Keratinocyte (primary cell): ENCODE data around the gene DMBX1. TPM values are rescaled to one million over a fixed set of nuclear protein-coding genes. Genes with fewer than 3 reads are reported as not detected.
A peak's percentile ranks its signal among the peaks of the same experiment; 100 is the strongest.

Experiments
- DNase-seq: peaks from one replicate; pipeline ENCODE4 v3.0.0-alpha.2; 2011; ENCODE audit warnings: low read depth, missing footprints, low spot score
- FAIRE-seq: peaks from 2 replicates; lab custom pipeline; 2011; peaks lifted over from hg19 to GRCh38; lab: Jason Lieb, UNC
- H2AFZ ChIP-seq: 2 replicates; pipeline ENCODE4 v1.6.0; 2012; ENCODE audit warnings: low read length, control low read depth, inconsistent platforms; ENCODE audit not compliant: control insufficient read depth
- H3K27ac ChIP-seq: 2 replicates; pipeline ENCODE4 v1.5.1; 2011; ENCODE audit warnings: low read length; ENCODE audit not compliant: control insufficient read depth, insufficient read depth
- H3K27me3 ChIP-seq: 3 replicates; pipeline ENCODE4 v1.6.0; 2011; ENCODE audit warnings: low read length; ENCODE audit not compliant: control insufficient read depth, insufficient read depth; ENCODE audit errors: extremely low read depth
- H3K36me3 ChIP-seq, 2 experiments: 2 replicates in 1 of 2; 3 replicates in 1 of 2; pipeline ENCODE4 v1.5.1; 2011; ENCODE audit warnings: low read length in 2 of 2, mild to moderate bottlenecking in 1 of 2; ENCODE audit not compliant: control insufficient read depth in 2 of 2, insufficient read depth in 2 of 2; ENCODE audit errors: extremely low read depth in 1 of 2
- H3K4me1 ChIP-seq: 3 replicates; pipeline ENCODE4 v1.5.1; 2011; ENCODE audit warnings: low read length; ENCODE audit not compliant: control insufficient read depth, insufficient read depth; ENCODE audit errors: extremely low read depth
- H3K4me2 ChIP-seq: 3 replicates; pipeline ENCODE4 v1.6.0; 2011; ENCODE audit warnings: low read depth, low read length; ENCODE audit not compliant: control insufficient read depth, insufficient read depth; ENCODE audit errors: extremely low read depth
- H3K4me3 ChIP-seq, 3 experiments: fragments of 200-600 bp in 1 of 3; sonication (generic) in 1 of 3; 2 replicates in 2 of 3; 3 replicates in 1 of 3; pipeline ENCODE4 v1.5.1; 2011 to 2016; ENCODE audit warnings: low read length in 3 of 3, mild to moderate bottlenecking in 3 of 3, control low read depth in 2 of 3, inconsistent platforms in 1 of 3, low read depth in 1 of 3, mixed read lengths in 1 of 3, mixed run types in 1 of 3, moderate library complexity in 1 of 3; ENCODE audit not compliant: control insufficient read depth in 2 of 3, insufficient read depth in 2 of 3; ENCODE audit errors: extremely low read depth in 1 of 3
- H3K79me2 ChIP-seq: 2 replicates; pipeline ENCODE4 v1.6.0; 2012; ENCODE audit warnings: low read length; ENCODE audit not compliant: control insufficient read depth, insufficient read depth
- H3K9ac ChIP-seq: 3 replicates; pipeline ENCODE4 v1.6.0; 2011; ENCODE audit warnings: low read length; ENCODE audit not compliant: control insufficient read depth, insufficient read depth; ENCODE audit errors: extremely low read depth
- H3K9me1 ChIP-seq: 3 replicates; pipeline ENCODE4 v1.6.0; 2011; ENCODE audit warnings: low read length; ENCODE audit not compliant: control insufficient read depth, insufficient read depth; ENCODE audit errors: extremely low read depth
- H3K9me3 ChIP-seq: 2 replicates; pipeline ENCODE4 v1.5.1; 2012; ENCODE audit warnings: low read depth, low read length; ENCODE audit not compliant: control insufficient read depth
- H4K20me1 ChIP-seq: 3 replicates; pipeline ENCODE4 v1.6.0; 2011; ENCODE audit warnings: low read length; ENCODE audit not compliant: control insufficient read depth, insufficient read depth; ENCODE audit errors: extremely low read depth
- CTCF ChIP-seq, 3 experiments: IDR thresholded peaks in 1 of 3; conservative IDR thresholded peaks in 1 of 3; optimal IDR thresholded peaks in 1 of 3; 2 replicates in 2 of 3; 3 replicates in 1 of 3; pipeline versions ENCODE3 to v1.5.1; 2011; ENCODE audit warnings: low read length in 3 of 3, mild to moderate bottlenecking in 3 of 3, moderate library complexity in 2 of 3, control low read depth in 1 of 3, inconsistent platforms in 1 of 3; ENCODE audit not compliant: insufficient read depth in 2 of 3; ENCODE audit errors: extremely low read depth in 1 of 3
- EZH2 ChIP-seq: IDR thresholded peaks from one replicate; pipeline ENCODE4 v1.6.1; 2012; ENCODE audit warnings: inconsistent platforms, mild to moderate bottlenecking, low read length, moderate library complexity
- dilution Hi-C: fragments of 300-500 bp; cut with MboI; formaldehyde crosslinking; loops from one replicate; pipeline ENCODE4 v1.7.0; 2020; ENCODE audit warnings: low sequenced_read_pairs; ENCODE audit not compliant: extremely low pct_ligation_motif_present
- polyA plus RNA-seq, 5 experiments: library from polyadenylated mRNA; depleted of rRNA in 3 of 5; stranded (reverse) in 3 of 5; stranded (forward) in 1 of 5; unstranded in 1 of 5; fragments of >200 nt; gene quantifications; 1 replicate in 1 of 5; 2 replicates in 3 of 5; 3 replicates in 1 of 5; pipeline versions ENCODE4 v1.2.1 to v1.2.3, GENCODE V29; 2011 to 2012; ENCODE audit warnings: missing spikeins in 2 of 5, low read depth in 1 of 5, low replicate concordance in 1 of 5

The DMBX1 gene
- polyA plus RNA-seq, 1 donor (not counting 4 experiments of a cell fraction or from before 2014, with no cell fraction given), result not detected

DNA sequence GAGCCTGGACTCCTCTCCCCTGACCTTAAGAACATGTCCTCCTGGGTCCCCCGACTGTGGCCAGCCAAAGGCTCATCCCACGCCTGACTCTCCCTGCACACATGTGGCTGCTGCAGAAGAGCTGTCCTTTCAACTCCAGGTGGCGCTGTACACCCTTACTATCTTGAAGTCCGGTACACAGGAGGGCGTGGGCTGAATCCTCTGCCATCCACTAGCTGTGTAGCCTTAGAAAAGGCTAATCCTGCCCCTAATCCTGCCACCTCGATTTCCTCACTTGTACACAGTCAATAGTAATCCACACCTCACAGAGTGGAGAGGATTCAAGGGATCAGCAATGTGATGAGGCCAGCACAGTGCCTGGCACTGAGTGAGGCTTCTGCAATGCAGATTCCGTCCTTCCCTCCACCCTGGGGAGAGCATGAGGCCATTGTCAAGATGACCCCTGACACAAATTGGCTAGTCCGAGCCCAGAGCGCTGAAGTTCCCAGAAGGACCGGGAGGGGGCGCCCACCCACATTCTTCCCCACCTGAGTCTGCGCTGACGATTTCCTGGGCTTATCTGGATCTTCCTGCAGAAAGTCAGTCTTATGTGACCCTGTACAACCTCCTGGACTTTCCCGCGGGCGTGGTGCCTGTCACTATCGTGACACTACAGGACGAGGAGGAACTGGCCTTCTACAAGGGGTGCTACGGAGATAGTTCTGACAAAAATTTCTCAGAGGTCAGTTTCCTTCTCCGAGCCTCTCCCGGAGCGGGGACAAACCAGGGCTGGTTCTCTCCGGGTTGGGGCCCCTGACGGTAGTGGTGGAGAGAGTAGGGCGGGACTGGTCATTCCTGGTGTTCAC lies 47.1 kb upstream of the DMBX1 start:
- Histone ChIP-seq H3K36me3 (no peaks in the 10 kb centered on the region), H4K20me1 (no peaks in the 10 kb centered on the region), H3K4me1 (no peaks in the 10 kb centered on the region), H3K4me2 (peak overlapping the region; percentile 79), H2AFZ (peak overlapping the region; percentile 66), H3K4me3 (peak overlapping the region in 2 of 3 experiments; percentile 27 to 43), H3K9me3 (no peaks in the 10 kb centered on the region), H3K9me1 (no peaks in the 10 kb centered on the region), H3K79me2 (no peaks in the 10 kb centered on the region), H3K27ac (peak overlapping the region; percentile 16), H3K27me3 (peaks cover 17% of the 10 kb centered on the region), H3K9ac (peak overlapping the region; percentile 33)
- FAIRE-seq, result peak; percentile 39
- DNase-seq, result peak; percentile 53
- peak; percentile 86 to 87 (median 87) for TF ChIP-seq CTCF (optimal IDR thresholded peaks at IDR 0.05 in 1 of 3, IDR thresholded peaks at IDR 0.05 in 1 of 3, conservative IDR thresholded peaks at IDR 0.05 in 1 of 3; ENCODE audit: extremely low read depth in 1 of 3, insufficient read depth in 2 of 3, low read length in 3 of 3)
- no peak for TF ChIP-seq EZH2
- dilution Hi-C loops, result no loop called here

DNA sequence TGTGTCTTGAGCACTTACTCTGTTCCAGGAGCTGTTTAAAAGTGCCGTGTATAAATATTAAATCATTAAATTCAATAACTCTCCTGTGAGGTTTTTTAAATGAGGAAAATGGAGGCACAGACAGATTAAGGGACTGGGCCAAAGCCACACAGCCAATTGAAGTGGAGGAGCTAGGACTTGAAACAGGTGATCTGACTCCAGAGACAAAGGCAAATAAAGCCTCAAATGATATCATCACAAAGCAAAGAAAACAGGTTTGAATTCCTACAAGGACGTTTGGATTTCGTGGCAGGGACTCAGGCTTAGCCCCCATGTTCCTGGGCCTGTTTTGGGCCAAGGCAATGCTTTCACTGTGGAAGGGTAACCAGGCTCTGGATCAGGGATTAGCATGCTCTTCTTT lies 45.2 kb upstream of the DMBX1 start:
- Histone ChIP-seq H3K27ac (no peak overlapping the region), H3K4me2 (no peak overlapping the region), H3K4me3 (no peak overlapping the region), H3K9me3 (no peaks in the 10 kb centered on the region), H3K4me1 (no peaks in the 10 kb centered on the region), H3K79me2 (no peaks in the 10 kb centered on the region), H4K20me1 (no peaks in the 10 kb centered on the region), H3K9me1 (no peaks in the 10 kb centered on the region), H3K36me3 (no peaks in the 10 kb centered on the region), H3K9ac (no peak overlapping the region), H2AFZ (no peak overlapping the region), H3K27me3 (peaks cover 32% of the 10 kb centered on the region)
- FAIRE-seq, result no peak
- DNase-seq, result no peak
- dilution Hi-C loops, result no loop called here
- TF ChIP-seq CTCF (optimal IDR thresholded peaks at IDR 0.05 in 1 of 3, IDR thresholded peaks at IDR 0.05 in 1 of 3, conservative IDR thresholded peaks at IDR 0.05 in 1 of 3; ENCODE audit: extremely low read depth in 1 of 3, insufficient read depth in 2 of 3, low read length in 3 of 3), result no peak
